Hematopoietic multipotent progenitor cell treated with erythropoietin and hydrocortisone succinate and interleukin-3 and kit ligand, for 8 days (in vitro differentiated cells): ENCODE measurements around the gene FAM234B.

Source experiments
- DNase-seq: peaks from one replicate; pipeline ENCODE4 v3.0.0-alpha.2; 2015

FAM234B gene

DNA sequence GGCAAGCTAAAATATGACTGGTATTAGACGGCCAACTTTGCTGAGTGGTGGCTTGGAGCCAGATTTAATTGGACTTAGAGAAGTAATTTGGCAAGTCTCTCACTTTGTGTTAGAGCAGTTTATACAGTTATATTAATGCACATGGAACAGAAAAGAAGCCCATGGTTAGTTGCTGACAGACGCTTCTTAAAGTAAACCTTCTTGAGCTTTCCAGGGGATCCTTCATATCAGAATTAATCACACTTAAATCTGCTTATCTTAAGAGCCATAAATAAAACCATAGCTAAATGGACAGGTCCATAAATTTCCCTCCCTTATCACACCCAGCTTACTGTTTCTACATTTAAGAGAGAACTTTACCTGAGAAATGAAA, 49.7 kb downstream of the FAM234B start:
- DNase-seq = no peak

- DNase-seq = no peak
These were observed 50.2 kb downstream of the FAM234B start for GRCh38 chr12:13094367-13094766.

- no peak for DNase-seq
These were observed 51.2 kb downstream of the FAM234B start for GRCh38 chr12:13095266-13095995.

GRCh38 chr12:13097491-13098011, 53.4 kb downstream of the FAM234B start:
- no peak for DNase-seq

DNA sequence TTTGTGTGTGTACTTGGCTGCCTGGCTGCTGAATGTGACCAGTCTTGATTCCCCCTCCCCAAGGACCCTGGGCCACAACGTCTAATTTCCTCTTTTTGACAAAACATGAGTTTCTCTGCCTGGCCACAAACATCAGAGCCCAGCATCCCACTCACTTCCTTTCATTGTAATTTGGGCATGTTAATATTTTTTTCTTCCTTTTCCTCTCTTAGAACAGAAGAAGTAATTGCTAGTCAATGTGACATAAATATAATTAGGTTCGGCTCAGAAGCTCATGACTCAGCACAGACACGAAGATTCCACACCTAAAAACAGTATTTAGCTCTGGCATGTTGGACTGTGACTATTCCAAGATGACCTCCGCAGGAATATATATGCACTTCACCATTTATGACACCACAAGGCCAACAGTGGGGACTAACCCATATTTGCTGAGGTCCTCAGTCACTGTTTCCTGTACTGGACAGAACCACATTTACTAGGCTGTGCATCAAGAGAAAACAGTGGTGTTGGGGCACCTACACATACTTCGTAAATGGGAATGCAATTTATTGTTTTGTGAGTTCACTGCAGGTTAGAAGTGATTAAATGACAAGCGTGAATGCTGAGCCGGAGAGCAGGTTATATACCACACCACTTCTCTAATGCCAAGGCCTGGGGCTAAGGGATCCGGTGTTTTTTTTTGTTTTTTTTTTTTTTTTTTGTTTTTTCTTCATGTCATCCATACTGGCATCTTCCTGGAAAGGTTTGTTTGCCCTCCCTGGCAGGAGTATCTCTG, 55.1 kb downstream of the FAM234B start:
- DNase-seq = no peak

- no peak for DNase-seq
These were observed 55.8 kb downstream of the FAM234B start for GRCh38 chr12:13099844-13100604.

DNA sequence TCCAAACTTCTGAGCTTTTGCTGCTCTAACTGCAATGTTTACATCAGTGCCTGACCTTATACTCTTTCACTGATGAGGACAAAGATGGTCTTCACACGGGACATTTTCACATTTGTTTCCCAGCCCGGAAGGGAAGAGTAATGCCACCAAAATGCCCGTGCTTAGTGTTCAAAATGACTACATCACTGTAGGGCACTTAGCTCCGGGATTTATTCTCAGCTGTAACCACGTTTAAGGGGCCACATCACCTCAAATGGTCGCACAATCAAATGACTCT, 56.4 kb downstream of the FAM234B start:
- DNase-seq = no peak

- peak; percentile 68 for DNase-seq
These were observed 56.9 kb downstream of the FAM234B start for GRCh38 chr12:13100882-13101769.

DNA sequence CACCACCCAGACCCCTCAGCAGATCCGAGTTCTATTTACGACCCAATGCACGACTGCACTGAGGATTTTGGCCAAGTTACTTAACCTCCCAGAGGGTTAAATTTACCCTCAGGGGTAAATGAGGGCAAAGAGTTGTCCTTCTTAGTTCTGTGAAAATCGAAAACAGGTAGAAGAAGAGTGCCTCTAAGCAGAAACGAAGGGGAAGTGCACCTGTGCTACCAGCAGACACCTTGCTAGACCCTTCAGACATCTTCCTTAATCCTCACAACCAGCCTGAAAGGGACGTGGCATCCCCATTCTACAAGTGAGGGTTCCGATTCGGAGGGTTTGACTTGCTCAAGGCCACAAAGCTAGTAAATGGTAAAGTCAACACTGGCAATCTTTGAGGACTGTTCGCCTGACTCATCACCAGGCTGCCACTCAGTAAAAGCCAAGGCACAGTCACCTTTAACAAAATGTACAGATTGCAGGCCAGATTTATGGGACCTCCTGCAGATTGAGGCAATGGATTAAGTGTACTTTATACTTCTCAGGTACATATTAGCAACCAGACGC, 57.7 kb downstream of the FAM234B start:
- no peak for DNase-seq

DNA sequence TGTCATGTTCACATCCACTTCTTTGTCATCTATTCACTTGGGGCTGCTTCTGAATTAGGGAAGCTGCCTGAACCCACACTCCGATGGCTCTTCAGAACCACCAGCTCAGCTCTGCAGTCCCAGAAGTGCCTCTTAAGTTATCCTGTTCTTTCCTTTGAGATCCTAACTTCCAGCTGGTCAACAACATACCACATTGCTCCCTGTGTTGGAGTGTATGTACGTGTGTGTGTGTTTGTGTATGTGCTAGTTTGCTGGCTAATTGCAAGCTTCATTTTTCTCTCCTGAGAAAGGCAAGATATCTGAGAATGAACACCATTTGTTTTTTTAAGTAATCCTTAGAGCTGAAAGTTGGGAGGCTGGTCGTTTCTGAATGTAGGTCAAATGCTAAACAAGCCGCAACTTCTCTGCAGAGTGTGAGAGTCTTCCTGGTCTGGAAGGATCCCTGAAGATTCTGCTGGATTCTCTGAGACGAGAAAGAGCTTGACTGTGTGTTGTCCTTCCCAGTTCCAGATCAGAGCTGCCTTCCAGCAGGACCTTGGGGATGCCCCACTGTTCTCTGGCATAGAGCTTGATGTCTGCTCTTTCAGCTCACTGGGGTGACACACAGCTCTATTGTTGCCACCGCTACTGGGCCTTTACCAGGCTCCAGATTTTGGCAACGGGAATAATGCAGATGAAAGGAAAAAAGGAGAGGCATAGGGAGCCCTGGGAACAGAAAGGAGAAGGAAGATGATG, 58.4 kb downstream of the FAM234B start:
- no peak for DNase-seq

DNA sequence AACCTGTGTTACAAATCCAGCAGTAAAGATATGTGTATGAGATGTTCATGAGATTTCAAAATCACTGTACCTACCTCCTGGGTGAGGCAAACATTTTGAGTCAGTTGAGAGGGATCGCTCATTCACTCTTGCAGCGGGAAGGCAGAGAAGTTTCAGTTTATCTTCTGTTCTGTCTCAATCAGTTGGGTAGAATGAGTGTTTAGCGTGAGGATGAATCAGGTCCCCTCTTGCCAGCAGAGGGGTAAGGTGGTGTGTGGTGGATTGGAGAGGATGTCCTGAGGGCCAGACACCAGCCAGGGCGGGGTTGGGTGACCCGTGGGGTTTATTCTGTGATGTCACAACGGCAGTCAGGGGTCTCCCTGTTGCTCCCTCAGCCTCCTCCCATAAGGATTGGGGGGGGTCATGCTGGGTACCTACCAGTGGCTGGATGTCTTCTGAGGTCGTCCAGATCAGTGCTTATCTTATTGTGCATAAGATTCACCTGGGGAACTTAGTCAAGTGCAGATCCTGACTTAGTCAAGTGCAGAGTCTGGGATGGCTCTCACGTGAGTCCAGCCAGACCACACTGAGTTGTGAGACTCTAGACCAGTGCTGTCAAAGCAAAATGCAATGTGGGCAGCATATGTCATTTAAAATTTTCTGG, 59.3 kb downstream of the FAM234B start, which contains the start of gene GSG1:
GSG1 (minus strand) TSS at position 277 of the 643 bp plus-strand sequence; CDS start at position 122, 155 bp downstream.
- DNase-seq = no peak

DNA sequence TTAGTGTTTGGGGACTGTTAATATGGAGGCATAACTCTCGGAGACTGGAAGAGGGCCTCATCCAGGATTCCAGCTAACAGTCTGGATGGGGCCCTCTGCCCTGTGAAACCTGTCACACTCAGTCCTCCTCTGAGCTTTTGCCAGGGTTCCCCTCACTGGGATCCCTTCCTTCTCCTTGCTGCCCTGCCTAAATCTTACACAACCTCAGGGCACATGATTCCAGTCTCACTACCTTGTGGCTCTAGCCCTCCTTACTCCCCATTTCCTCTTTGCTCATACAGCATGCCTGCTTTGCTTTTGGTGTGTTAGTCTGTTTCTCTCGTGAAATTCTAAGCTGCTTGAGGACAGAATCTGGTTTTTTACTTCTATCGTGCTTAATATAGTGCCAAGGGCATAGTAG, 60.2 kb downstream of the FAM234B start:
- no peak for DNase-seq

- no peak for DNase-seq
These were observed 61.6 kb downstream of the FAM234B start for GRCh38 chr12:13105781-13106180.

GRCh38 chr12:13106666-13107065, 62.5 kb downstream of the FAM234B start:
- no peak for DNase-seq

DNA sequence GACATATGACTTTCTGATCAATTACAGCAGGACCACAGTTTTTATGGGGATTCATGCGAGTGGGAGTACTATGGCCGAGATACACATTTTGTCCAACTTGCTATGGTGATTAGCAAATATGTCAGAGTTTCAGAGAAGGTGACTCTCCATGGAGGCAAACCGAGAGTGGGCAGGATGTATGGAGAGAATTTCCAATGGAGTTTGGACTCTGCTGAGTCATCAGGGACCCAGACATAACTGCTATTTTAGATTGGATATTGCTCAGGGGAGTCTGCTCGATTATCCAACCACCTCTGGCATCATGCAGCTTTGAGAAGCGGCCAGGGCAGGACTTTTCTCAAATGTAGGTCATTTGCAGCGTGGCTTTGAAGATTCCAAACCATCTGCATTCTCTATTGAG, 68.8 kb downstream of the FAM234B start:
- no peak for DNase-seq

GRCh38 chr12:13114251-13115052, 70.3 kb downstream of the FAM234B start:
- no peak for DNase-seq

GRCh38 chr12:13116259-13116658, 72.1 kb downstream of the FAM234B start:
- DNase-seq = no peak

DNA sequence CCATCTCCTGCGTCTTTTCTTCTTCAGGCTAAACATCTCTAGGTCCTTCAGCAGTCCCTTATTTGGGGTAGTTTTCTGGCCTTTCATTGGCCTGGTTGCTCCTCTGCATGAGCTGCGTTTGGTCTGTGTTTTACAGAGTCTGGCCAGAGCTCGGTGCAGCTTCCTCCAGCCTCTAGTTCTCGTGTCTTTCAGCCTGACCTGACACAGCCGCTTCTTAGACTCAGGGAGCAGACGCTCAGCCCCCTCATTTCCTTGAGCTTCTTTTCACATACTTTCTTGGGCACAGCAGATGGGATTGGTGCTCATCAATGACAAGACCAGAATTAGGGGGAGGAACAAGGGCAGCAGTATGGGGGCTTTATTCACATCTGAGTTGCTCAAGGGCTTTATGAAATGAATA, 72.8 kb downstream of the FAM234B start:
- no peak for DNase-seq

DNA sequence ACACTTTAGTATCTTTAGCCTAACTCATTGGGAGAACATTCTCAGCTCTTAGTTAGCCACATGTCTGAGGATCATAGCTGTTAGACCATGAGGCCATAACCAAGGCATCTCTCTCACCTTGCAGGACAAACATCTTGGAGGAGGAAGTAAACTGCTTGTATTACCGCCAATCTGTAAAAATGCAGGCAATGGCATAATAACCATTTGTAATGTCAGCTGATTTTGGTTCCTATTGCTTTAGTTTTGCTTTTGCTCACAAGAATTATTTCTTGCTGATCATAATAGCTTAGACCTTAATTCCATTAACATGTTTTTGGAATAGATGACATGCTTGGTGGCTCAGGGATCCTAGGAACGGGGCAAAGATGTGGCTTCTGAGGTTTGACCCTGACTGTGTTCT, 75.6 kb downstream of the FAM234B start:
- no peak for DNase-seq

DNA sequence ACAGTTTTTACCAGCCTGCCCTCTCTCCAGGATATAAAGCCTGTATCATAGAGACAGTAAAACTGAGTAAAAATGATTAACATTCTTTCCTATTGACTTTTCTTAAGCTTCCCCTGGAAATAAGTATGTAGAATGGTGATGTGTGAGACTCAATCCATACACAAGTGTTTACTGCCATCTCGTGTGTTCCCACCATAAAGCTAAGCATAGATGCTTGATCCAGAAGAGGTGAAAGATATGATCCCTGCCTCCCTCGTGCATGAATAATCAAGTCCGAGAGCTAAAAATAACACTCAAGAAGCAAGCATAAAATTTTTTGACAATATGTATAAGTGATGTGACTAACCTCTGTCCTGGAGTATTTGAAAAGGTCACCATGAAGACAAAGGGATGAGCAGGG, 76.2 kb downstream of the FAM234B start:
- DNase-seq = no peak
